ENCODE results near the gene PLIN3.
"Not testable (repeated sequence)": the region's sequence is repeated elsewhere in the genome, so short reads cannot be mapped to it uniquely, and the experiment has no call there.

The PLIN3 gene

GRCh38 chr19:4891066-4891465 lies 23.6 kb upstream of the PLIN3 start:
- no peak for DNase-seq (ENCODE audit: low spot score)

- no peak for DNase-seq (ENCODE audit: low spot score)
Measured at GRCh38 chr19:4889034-4889815, 21.8 kb upstream of the PLIN3 start.

GRCh38 chr19:4887803-4888202 lies 20.3 kb upstream of the PLIN3 start:
- DNase-seq (ENCODE audit: low spot score): not testable (repeated sequence)

- DNase-seq (ENCODE audit: low spot score): not testable (repeated sequence)
Measured at GRCh38 chr19:4884993-4885392, 17.5 kb upstream of the PLIN3 start.

- DNase-seq (ENCODE audit: low spot score): not testable (repeated sequence)
Measured at GRCh38 chr19:4882874-4883273, 15.4 kb upstream of the PLIN3 start.

GRCh38 chr19:4879041-4879440 lies 11.6 kb upstream of the PLIN3 start:
- no peak for DNase-seq (ENCODE audit: low spot score)

- no peak for DNase-seq (ENCODE audit: low spot score)
Measured at GRCh38 chr19:4878491-4878968, 11.1 kb upstream of the PLIN3 start.

- no peak for DNase-seq (ENCODE audit: low spot score)
Measured at GRCh38 chr19:4877753-4878490, 10.5 kb upstream of the PLIN3 start.

GRCh38 chr19:4873930-4874329 lies 6.5 kb upstream of the PLIN3 start:
- DNase-seq (ENCODE audit: low spot score): no peak

GRCh38 chr19:4871711-4872110 lies 4.2 kb upstream of the PLIN3 start:
- no peak for DNase-seq (ENCODE audit: low spot score)

GRCh38 chr19:4870025-4870700 lies 2.7 kb upstream of the PLIN3 start:
- DNase-seq (ENCODE audit: low spot score): peak; percentile 89

GRCh38 chr19:4868286-4868834 lies 893 bp upstream of the PLIN3 start:
- no peak for DNase-seq (ENCODE audit: low spot score)

- no peak for DNase-seq (ENCODE audit: low spot score)
Measured at GRCh38 chr19:4866595-4867424, 657 bp downstream of the PLIN3 start.

- DNase-seq (ENCODE audit: low spot score): no peak
Measured at GRCh38 chr19:4861147-4861546, 6.3 kb downstream of the PLIN3 start.

GRCh38 chr19:4859697-4860096 lies 7.8 kb downstream of the PLIN3 start:
- DNase-seq (ENCODE audit: low spot score): no peak

- not testable (repeated sequence) for DNase-seq (ENCODE audit: low spot score)
Measured at GRCh38 chr19:4856468-4856867, 11.0 kb downstream of the PLIN3 start.

GRCh38 chr19:4853506-4853905 lies 14.0 kb downstream of the PLIN3 start:
- DNase-seq (ENCODE audit: low spot score): not testable (repeated sequence)

- DNase-seq (ENCODE audit: low spot score): no peak
Measured at GRCh38 chr19:4852484-4852883, 15.0 kb downstream of the PLIN3 start.

- DNase-seq (ENCODE audit: low spot score): no peak
Measured at GRCh38 chr19:4851551-4852290, 15.7 kb downstream of the PLIN3 start.

- no peak for DNase-seq (ENCODE audit: low spot score)
Measured at GRCh38 chr19:4849019-4849418, 18.4 kb downstream of the PLIN3 start.

Data from SW480 (cell line).